H9 (cell line): ENCODE data around the gene SLCO2A1. TPM values are rescaled to one million over a fixed set of nuclear protein-coding genes. Genes with fewer than 3 reads are reported as not detected.

ENCODE experiments used
- DNase-seq: peaks from one replicate; pipeline ENCODE4 v3.0.0-alpha.2; 2017
- H2AFZ ChIP-seq: one replicate; pipeline ENCODE4 v1.6.1; 2013; ENCODE audit warnings: mild to moderate bottlenecking, low read length, control low read depth, moderate library complexity
- H2AK5ac ChIP-seq: 2 replicates; pipeline ENCODE4 v1.6.1; 2013; ENCODE audit warnings: low read length, control low read depth, mixed read lengths; ENCODE audit not compliant: insufficient read length
- H2BK120ac ChIP-seq: one replicate; pipeline ENCODE4 v1.6.1; 2013; ENCODE audit warnings: low read depth, mild to moderate bottlenecking, low read length, control low read depth, inconsistent platforms; ENCODE audit not compliant: poor library complexity, severe bottlenecking
- H2BK12ac ChIP-seq: 2 replicates; pipeline ENCODE4 v1.6.1; 2013; ENCODE audit warnings: low read length, control low read depth, mixed read lengths, low read depth; ENCODE audit not compliant: insufficient read length
- H2BK15ac ChIP-seq: 2 replicates; pipeline ENCODE4 v1.6.1; 2013; ENCODE audit warnings: low read depth, low read length, control low read depth
- H2BK20ac ChIP-seq: one replicate; pipeline ENCODE4 v1.6.1; 2013; ENCODE audit warnings: low read depth, mild to moderate bottlenecking, low read length, control low read depth, inconsistent platforms; ENCODE audit not compliant: poor library complexity, severe bottlenecking
- H2BK5ac ChIP-seq: 2 replicates; pipeline ENCODE4 v1.6.1; 2013; ENCODE audit warnings: low read length, control low read depth, mixed read lengths; ENCODE audit not compliant: insufficient read length
- H3K14ac ChIP-seq: 2 replicates; pipeline ENCODE4 v1.6.1; 2013; ENCODE audit warnings: low read length, control low read depth; ENCODE audit not compliant: insufficient read depth
- H3K18ac ChIP-seq: 2 replicates; pipeline ENCODE4 v1.6.1; 2013; ENCODE audit warnings: low read depth, mild to moderate bottlenecking, mixed read lengths, low read length, control low read depth; ENCODE audit not compliant: insufficient read length
- H3K23ac ChIP-seq: 2 replicates; pipeline ENCODE4 v1.6.1; 2013; ENCODE audit warnings: low read length, control low read depth, mixed read lengths, low read depth; ENCODE audit not compliant: insufficient read length
- H3K23me2 ChIP-seq: 2 replicates; pipeline ENCODE4 v1.6.1; 2013; ENCODE audit warnings: low read depth, mild to moderate bottlenecking, mixed read lengths, low read length, control low read depth; ENCODE audit not compliant: insufficient read length, poor library complexity, severe bottlenecking
- H3K27ac ChIP-seq: 2 replicates; pipeline ENCODE4 v1.5.1; 2013; ENCODE audit warnings: low read length, control low read depth, mixed read lengths, low read depth; ENCODE audit not compliant: insufficient read length
- H3K27me3 ChIP-seq: 2 replicates; pipeline ENCODE4 v1.6.1; 2013; ENCODE audit warnings: low read length, control low read depth, inconsistent platforms; ENCODE audit not compliant: insufficient read depth
- H3K4ac ChIP-seq: 2 replicates; pipeline ENCODE4 v1.6.1; 2013; ENCODE audit warnings: low read depth, mild to moderate bottlenecking, control low read depth, inconsistent platforms, low read length, moderate library complexity
- H3K4me1 ChIP-seq: 2 replicates; pipeline ENCODE4 v1.6.1; 2013; ENCODE audit warnings: low read length, control low read depth, inconsistent platforms; ENCODE audit not compliant: insufficient read depth
- H3K4me2 ChIP-seq: 2 replicates; pipeline ENCODE4 v1.6.1; 2013; ENCODE audit warnings: low read length, control low read depth, mixed read lengths; ENCODE audit not compliant: insufficient read length, insufficient read depth
- H3K56ac ChIP-seq: 2 replicates; pipeline ENCODE4 v1.6.1; 2013; ENCODE audit warnings: low read depth, mild to moderate bottlenecking, mixed read lengths, low read length, control low read depth; ENCODE audit not compliant: insufficient read length
- H3K79me1 ChIP-seq: 2 replicates; pipeline ENCODE4 v1.6.1; 2013; ENCODE audit warnings: low read depth, mild to moderate bottlenecking, moderate library complexity, low read length, control low read depth, inconsistent platforms; ENCODE audit not compliant: insufficient read depth, poor library complexity, severe bottlenecking
- H3K79me2 ChIP-seq: 2 replicates; pipeline ENCODE4 v1.6.1; 2013; ENCODE audit warnings: low read length, control low read depth, inconsistent platforms; ENCODE audit not compliant: insufficient read depth
- H3K9ac ChIP-seq: 2 replicates; pipeline ENCODE4 v1.6.1; 2013; ENCODE audit warnings: low read length, control low read depth, mixed read lengths; ENCODE audit not compliant: insufficient read length; ENCODE audit errors: extremely low read depth
- H3K9me3 ChIP-seq: one replicate; pipeline ENCODE4 v1.6.1; 2013; ENCODE audit warnings: low read depth, low read length, inconsistent platforms; ENCODE audit not compliant: control insufficient read depth
- H3T11ph ChIP-seq: one replicate; pipeline ENCODE4 v1.6.1; 2013; ENCODE audit warnings: mild to moderate bottlenecking, low read length, control low read depth, inconsistent platforms
- H4K20me1 ChIP-seq: one replicate; pipeline ENCODE4 v1.6.1; 2013; ENCODE audit not compliant: control insufficient read depth, insufficient read length, insufficient read depth
- H4K5ac ChIP-seq: 2 replicates; pipeline ENCODE4 v1.6.1; 2013; ENCODE audit warnings: low read depth, mild to moderate bottlenecking, mixed read lengths, low read length, control low read depth; ENCODE audit not compliant: insufficient read length
- H4K8ac ChIP-seq: replicated peaks from 2 replicates; pipeline ENCODE4 v1.6.1; 2013; ENCODE audit warnings: low read length, control low read depth, mixed read lengths, low read depth; ENCODE audit not compliant: insufficient read length
- H4K91ac ChIP-seq: 2 replicates; pipeline ENCODE4 v1.6.1; 2013; ENCODE audit warnings: low read depth, mild to moderate bottlenecking, moderate library complexity, mixed read lengths, low read length, control low read depth; ENCODE audit not compliant: insufficient read length
- H3K27ac Mint-ChIP-seq, 3 experiments: 2 replicates in 2 of 3; 3 replicates in 1 of 3; pipeline ENCODE4 v1.8.0; 2020 to 2021; ENCODE audit warnings: mixed read lengths in 3 of 3, mild to moderate bottlenecking in 1 of 3, moderate library complexity in 1 of 3
- H3K27me3 Mint-ChIP-seq: 2 replicates; pipeline ENCODE4 v1.8.0; 2021; ENCODE audit warnings: low read depth, mild to moderate bottlenecking, moderate library complexity, mixed read lengths
- H3K36me3 Mint-ChIP-seq, 3 experiments: 2 replicates in 2 of 3; 3 replicates in 1 of 3; pipeline ENCODE4 v1.8.0; 2020 to 2021; ENCODE audit warnings: low read depth in 3 of 3, mixed read lengths in 3 of 3; ENCODE audit not compliant: insufficient read depth in 1 of 3
- H3K4me1 Mint-ChIP-seq, 2 experiments: 2 replicates each; pipeline ENCODE4 v1.8.0; 2020; ENCODE audit warnings: mixed read lengths in 2 of 2
- H3K4me3 Mint-ChIP-seq, 2 experiments: 2 replicates in 1 of 2; 3 replicates in 1 of 2; pipeline ENCODE4 v1.8.0; 2020 to 2021; ENCODE audit warnings: mild to moderate bottlenecking in 2 of 2, mixed read lengths in 2 of 2, moderate library complexity in 1 of 2
- H3K9me3 Mint-ChIP-seq, 2 experiments: 2 replicates in 1 of 2; 3 replicates in 1 of 2; pipeline ENCODE4 v1.8.0; 2020; ENCODE audit warnings: mild to moderate bottlenecking in 2 of 2, mixed read lengths in 2 of 2, moderate library complexity in 1 of 2
- CTCF ChIP-seq: fragments of 200-600 bp; sonication (generic); conservative IDR thresholded peaks from 3 replicates; pipeline ENCODE4 v1.8.0; 2021; ENCODE audit warnings: antibody characterized with exemption, mild to moderate bottlenecking
- WGBS: extraction: QIAGEN DNeasy Blood & Tissue Kit; methylation state at CpG from one replicate; pipeline ENCODE4 v1.1.7; 2013; ENCODE audit warnings: missing lambda C conversion rate, low lambda C conversion rate, mixed read lengths; ENCODE audit not compliant: insufficient read length; ENCODE audit errors: extremely low coverage; 5-methylcytosine and 5-hydroxymethylcytosine counted together
- total RNA-seq: library from RNA; stranded (reverse); gene quantifications from 2 replicates; pipeline ENCODE4 v1.2.1, GENCODE V29; 2021

SLCO2A1 gene
- total RNA-seq, 1 experiment from 2014 or later: 0.98 TPM

- Histone ChIP-seq H3K18ac (no peak overlapping the region), H3K56ac (no peak overlapping the region), H3K23ac (no peak overlapping the region), H2BK120ac (no peak overlapping the region), H3K9me3 (no peaks in the 10 kb centered on the region), H3K79me1 (no peaks in the 10 kb centered on the region), H3K27me3 (no peaks in the 10 kb centered on the region), H3K4me1 (no peaks in the 10 kb centered on the region), H3K4ac (no peak overlapping the region), H3K4me2 (no peak overlapping the region), H2BK15ac (no peak overlapping the region), H3K14ac (no peak overlapping the region), H2AFZ (no peak overlapping the region), H3K9ac (no peak overlapping the region), H2BK5ac (no peak overlapping the region), H3K23me2 (no peaks in the 10 kb centered on the region), H2BK20ac (no peak overlapping the region), H3T11ph (no peak overlapping the region), H3K79me2 (no peaks in the 10 kb centered on the region), H4K8ac (no peak overlapping the region), H4K91ac (no peak overlapping the region), H3K27ac (no peak overlapping the region), H4K20me1 (no peaks in the 10 kb centered on the region), H2AK5ac (no peak overlapping the region), H4K5ac (no peak overlapping the region), H2BK12ac (no peak overlapping the region)
- Mint-ChIP-seq H3K27ac (no peak overlapping the region), H3K4me1 (no peaks in the 10 kb centered on the region), H3K27me3 (peaks cover 4% of the 10 kb centered on the region; the same call in 1 of the 2 replicates), H3K36me3 (peaks cover 4 to 7% (median 6%) of the 10 kb centered on the region in 3 experiments; a peak in 5 of 7 replicates), H3K9me3 (peaks cover 9 to 15% of the 10 kb centered on the region in 2 experiments; a peak in 4 of 5 replicates), H3K4me3 (no peak overlapping the region)
- no peak for DNase-seq
- no CpG with 5 or more reads among the region's 3 CpGs for WGBS
- TF ChIP-seq CTCF: no peak
Observed at GRCh38 chr3:134007819-134008218, 21.9 kb downstream of the SLCO2A1 start.
